HG02943 (cell line): ENCODE measurements around the gene SYNGR4.

Source experiments
- ATAC-seq: cut with Tn5 transposase; IDR thresholded peaks from one replicate; pipeline ENCODE4 v1.9.1; 2021; ENCODE audit warnings: mild to moderate bottlenecking, low read depth, moderate library complexity; ENCODE audit not compliant: unreplicated experiment

Gene SYNGR4

GRCh38 chr19:48424694-48425219, 60.6 kb downstream of the SYNGR4 start:
- ATAC-seq = no peak
